B cell (primary cell): ENCODE measurements around the gene NKD2. TPM values are rescaled to one million over a fixed set of nuclear protein-coding genes. Genes with fewer than 3 reads are reported as not detected.

Experiments
- ATAC-seq: fragments of 200-7000 bp; cut with Tn5 transposase; one replicate; pipeline ENCODE4 v1.10.0; 2021; ENCODE audit warnings: low read depth, mild to moderate bottlenecking, moderate number of reproducible peaks, moderate library complexity
- CTCF ChIA-PET: fragments of 350-600 bp; sonication (Branson Sonifier 250); formaldehyde crosslinking; loops from one replicate; lab custom pipeline; 2021; ENCODE audit warnings: antibody characterized with exemption, inconsistent platforms; lab: Charles Lee
- POLR2A ChIA-PET: fragments of 350-600 bp; sonication (Branson Sonifier 250); formaldehyde crosslinking; loops from one replicate; lab custom pipeline; 2021; ENCODE audit warnings: antibody characterized with exemption; lab: Charles Lee
- DNase-seq: peaks from one replicate; pipeline ENCODE4 v3.0.0; 2013
- H2AFZ ChIP-seq: 2 replicates; pipeline ENCODE4 v1.6.1; 2012; ENCODE audit warnings: mild to moderate bottlenecking, low read depth, low read length; ENCODE audit not compliant: insufficient read depth, poor library complexity, severe bottlenecking
- H3K27ac ChIP-seq, 2 donors: 1 replicate in 1 of 2; 2 replicates in 1 of 2; pipeline ENCODE4 v1.5.1; 2012 to 2013; ENCODE audit warnings: low read length in 2 of 2, mild to moderate bottlenecking in 2 of 2, moderate library complexity in 1 of 2
- H3K27me3 ChIP-seq, 4 experiments: fragments of 200-600 bp in 1 of 4; sonication (generic) in 1 of 4; replicated peaks in 1 of 4; 1 replicate in 2 of 4; 2 replicates in 2 of 4; pipeline versions ENCODE4 v1.6.1 to v1.7.0; 2013 to 2016; ENCODE audit warnings: low read length in 3 of 4, mild to moderate bottlenecking in 2 of 4, mixed read lengths in 1 of 4, moderate library complexity in 1 of 4; ENCODE audit not compliant: insufficient read depth in 4 of 4, control insufficient read depth in 3 of 4; ENCODE audit errors: control extremely low read depth in 1 of 4
- H3K36me3 ChIP-seq, 2 experiments: replicated peaks in 1 of 2; 1 replicate in 1 of 2; 2 replicates in 1 of 2; pipeline versions ENCODE4 v1.6.1 to v1.7.1; 2013; ENCODE audit warnings: low read length in 1 of 2; ENCODE audit not compliant: insufficient read depth in 2 of 2, control insufficient read depth in 1 of 2; ENCODE audit errors: control extremely low read depth in 1 of 2, extremely low read depth in 1 of 2
- H3K4me1 ChIP-seq, 2 donors: fragments of 200-600 bp in 1 of 2; sonication (generic) in 1 of 2; 1 replicate in 1 of 2; 2 replicates in 1 of 2; pipeline versions ENCODE4 v1.5.1 to v1.6.1; 2013 to 2017; ENCODE audit warnings: low read length in 2 of 2; ENCODE audit not compliant: control insufficient read depth in 2 of 2, insufficient read depth in 2 of 2
- H3K4me2 ChIP-seq: replicated peaks from 2 replicates; pipeline ENCODE3; 2012; ENCODE audit warnings: mild to moderate bottlenecking, low read depth, low read length; ENCODE audit not compliant: poor library complexity, severe bottlenecking
- H3K4me3 ChIP-seq, 5 experiments: fragments of 200-600 bp in 1 of 5; sonication (generic) in 1 of 5; 1 replicate in 3 of 5; 2 replicates in 2 of 5; pipeline versions ENCODE4 v1.5.1 to v1.7.0; 2011 to 2016; ENCODE audit warnings: low read length in 4 of 5, mild to moderate bottlenecking in 4 of 5, low read depth in 2 of 5, control low read depth in 1 of 5, moderate library complexity in 1 of 5; ENCODE audit not compliant: insufficient read depth in 1 of 5; ENCODE audit errors: control extremely low read depth in 1 of 5, extremely low read depth in 1 of 5
- H3K79me2 ChIP-seq: fragments of 200-600 bp; sonication (generic); one replicate; pipeline ENCODE4 v1.6.0; 2016; ENCODE audit warnings: low read length; ENCODE audit not compliant: control insufficient read depth, insufficient read depth
- H3K9ac ChIP-seq: fragments of 200-600 bp; sonication (generic); 2 replicates; pipeline ENCODE4 v1.6.1; 2017; ENCODE audit warnings: mild to moderate bottlenecking, low read length, moderate library complexity
- H3K9me3 ChIP-seq, 3 donors: one replicate each; pipeline versions ENCODE4 v1.6.1 to v1.7.1; 2013; ENCODE audit warnings: low read length in 2 of 3; ENCODE audit not compliant: control insufficient read depth in 2 of 3, insufficient read depth in 1 of 3; ENCODE audit errors: control extremely low read depth in 1 of 3
- H4K20me1 ChIP-seq: 2 replicates; pipeline ENCODE4 v1.6.0; 2012; ENCODE audit warnings: mild to moderate bottlenecking, low read length; ENCODE audit not compliant: insufficient read depth, control insufficient read depth, poor library complexity, severe bottlenecking
- H3K27ac Mint-ChIP-seq: one replicate; pipeline ENCODE4 v1.8.0; 2021; ENCODE audit warnings: mixed read lengths
- H3K27me3 Mint-ChIP-seq: one replicate; pipeline ENCODE4 v1.8.0; 2021; ENCODE audit warnings: mixed read lengths
- H3K4me1 Mint-ChIP-seq: one replicate; pipeline ENCODE4 v1.8.0; 2021; ENCODE audit warnings: mixed read lengths
- H3K4me3 Mint-ChIP-seq: one replicate; pipeline ENCODE4 v1.8.0; 2021; ENCODE audit warnings: mixed read lengths
- H3K9me3 Mint-ChIP-seq: one replicate; pipeline ENCODE4 v1.8.0; 2022; ENCODE audit warnings: mixed read lengths; ENCODE audit not compliant: insufficient read depth
- EZH2 ChIP-seq: IDR thresholded peaks from 2 replicates; pipeline ENCODE4 v1.6.1; 2012; ENCODE audit warnings: borderline replicate concordance, low read depth, mild to moderate bottlenecking, moderate library complexity, low read length; ENCODE audit not compliant: insufficient read depth, poor library complexity, severe bottlenecking
- WGBS: methylation state at CpG from one replicate; pipeline ENCODE4 v1.1.5; 2013; ENCODE audit warnings: missing lambda C conversion rate; ENCODE audit not compliant: insufficient coverage; 5-methylcytosine and 5-hydroxymethylcytosine counted together
- intact Hi-C: fragments of 100-400 bp; cut with micrococcal nuclease; formaldehyde crosslinking; loops from one replicate; pipeline ENCODE4 v1.10.0; 2022
- polyA plus RNA-seq: library from polyadenylated mRNA; depleted of rRNA; stranded (reverse); fragments of >200 nt; gene quantifications from 2 replicates; pipeline ENCODE4 v1.2.3, GENCODE V29; 2012
- total RNA-seq, 2 donors: library from RNA; stranded (reverse); fragments of 120-200 nt in 1 of 2; gene quantifications; 1 replicate in 1 of 2; 2 replicates in 1 of 2; pipeline versions ENCODE4 v1.2.3 to v1.2.4, GENCODE V29; 2013 to 2022
- TF ChIP-seq, protein P1 (sequence below): fragments of 200-600 bp; IDR thresholded peaks from one replicate; pipeline ENCODE4 v1.8.0; 2022; ENCODE audit warnings: antibody characterized with exemption, mild to moderate bottlenecking

NKD2 gene
- total and polyA plus RNA-seq, 2 donors (not counting 1 experiment from before 2014, with no cell fraction given) = 0.12 to 0.34 TPM

DNA sequence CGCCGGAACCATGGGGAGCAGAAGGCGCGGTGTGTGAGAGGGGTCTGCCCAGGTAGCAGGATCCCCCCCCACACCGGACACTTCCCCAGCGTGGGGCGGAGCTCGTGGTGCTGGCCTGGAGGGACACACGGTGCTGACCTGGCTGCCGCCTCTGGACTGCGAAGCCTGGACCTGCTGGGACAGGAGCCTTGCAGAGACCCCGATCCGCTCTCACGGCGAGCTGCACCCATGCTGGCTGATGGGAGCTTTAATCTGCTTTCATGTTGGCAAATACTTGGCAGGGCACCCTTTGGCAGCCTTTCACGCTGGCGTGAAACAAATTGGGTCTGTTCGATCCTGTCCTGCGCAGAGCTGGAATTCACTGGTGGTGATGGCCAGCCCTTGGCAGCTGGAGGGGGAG is 7.4 kb downstream of the NKD2 start:
- ATAC-seq (no peak), DNase-seq (no peak)
- Histone ChIP-seq H4K20me1 (no peaks in the 10 kb centered on the region), H3K4me2 (no peak overlapping the region), H3K4me3 (no peak overlapping the region), H3K27ac (no peak overlapping the region), H3K27me3 (peaks cover 0 to 8% (median 0%) of the 10 kb centered on the region in 4 experiments), H3K4me1 (no peaks in the 10 kb centered on the region), H3K79me2 (no peaks in the 10 kb centered on the region), H3K9me3 (no peaks in the 10 kb centered on the region), H3K36me3 (no peaks in the 10 kb centered on the region), H2AFZ (no peak overlapping the region), H3K9ac (no peak overlapping the region)
- H3K4me3 Mint-ChIP-seq = no peak overlapping the region
- H3K27me3 Mint-ChIP-seq = peaks cover 11% of the 10 kb centered on the region
- no peaks in the 10 kb centered on the region for H3K9me3 Mint-ChIP-seq
- TF ChIP-seq, protein P1, sequence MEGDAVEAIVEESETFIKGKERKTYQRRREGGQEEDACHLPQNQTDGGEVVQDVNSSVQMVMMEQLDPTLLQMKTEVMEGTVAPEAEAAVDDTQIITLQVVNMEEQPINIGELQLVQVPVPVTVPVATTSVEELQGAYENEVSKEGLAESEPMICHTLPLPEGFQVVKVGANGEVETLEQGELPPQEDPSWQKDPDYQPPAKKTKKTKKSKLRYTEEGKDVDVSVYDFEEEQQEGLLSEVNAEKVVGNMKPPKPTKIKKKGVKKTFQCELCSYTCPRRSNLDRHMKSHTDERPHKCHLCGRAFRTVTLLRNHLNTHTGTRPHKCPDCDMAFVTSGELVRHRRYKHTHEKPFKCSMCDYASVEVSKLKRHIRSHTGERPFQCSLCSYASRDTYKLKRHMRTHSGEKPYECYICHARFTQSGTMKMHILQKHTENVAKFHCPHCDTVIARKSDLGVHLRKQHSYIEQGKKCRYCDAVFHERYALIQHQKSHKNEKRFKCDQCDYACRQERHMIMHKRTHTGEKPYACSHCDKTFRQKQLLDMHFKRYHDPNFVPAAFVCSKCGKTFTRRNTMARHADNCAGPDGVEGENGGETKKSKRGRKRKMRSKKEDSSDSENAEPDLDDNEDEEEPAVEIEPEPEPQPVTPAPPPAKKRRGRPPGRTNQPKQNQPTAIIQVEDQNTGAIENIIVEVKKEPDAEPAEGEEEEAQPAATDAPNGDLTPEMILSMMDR = no peak
- no peak for TF ChIP-seq EZH2
- POLR2A ChIA-PET = no interaction called here
- intact Hi-C loops = no loop called here
- peaks cover 2% of the 10 kb centered on the region for H3K4me1 Mint-ChIP-seq
- CTCF ChIA-PET = no interaction called here
- 96% methylated on average over 16 of the region's 19 CpGs for WGBS
- no peak overlapping the region for H3K27ac Mint-ChIP-seq

DNA sequence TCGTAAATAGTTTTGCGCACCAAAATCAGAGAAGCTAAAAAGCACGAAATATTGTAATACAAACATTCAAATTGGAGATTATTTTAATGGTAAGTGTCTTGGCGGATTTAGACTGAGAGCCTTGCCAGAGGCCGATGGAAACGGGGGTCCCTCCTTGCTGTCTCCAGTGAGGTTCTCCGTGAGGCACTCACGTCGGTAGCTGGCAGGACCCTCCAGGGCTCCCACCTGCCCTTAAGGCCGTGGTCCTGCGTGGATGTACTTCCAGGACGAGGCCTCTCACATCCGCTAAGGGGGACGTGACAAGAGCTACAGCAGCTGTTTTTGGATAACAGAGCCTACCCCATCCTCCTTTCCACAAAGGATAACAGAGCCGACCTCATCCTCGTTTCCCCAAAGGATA is 7.9 kb downstream of the NKD2 start:
- Histone ChIP-seq H3K27ac (no peak overlapping the region), H3K27me3 (peaks cover 0 to 4% (median 0%) of the 10 kb centered on the region in 4 experiments), H3K36me3 (no peaks in the 10 kb centered on the region), H3K9me3 (no peaks in the 10 kb centered on the region), H2AFZ (no peak overlapping the region), H3K4me2 (no peak overlapping the region), H3K9ac (no peak overlapping the region), H4K20me1 (no peaks in the 10 kb centered on the region), H3K4me3 (no peak overlapping the region), H3K4me1 (no peaks in the 10 kb centered on the region), H3K79me2 (no peaks in the 10 kb centered on the region)
- DNase-seq (no peak), ATAC-seq (no peak)
- POLR2A ChIA-PET = no interaction called here
- WGBS = 94% methylated on average over 13 of the region's 16 CpGs
- intact Hi-C loops = no loop called here
- Mint-ChIP-seq H3K4me1 (no peaks in the 10 kb centered on the region), H3K27ac (no peak overlapping the region), H3K27me3 (peaks cover 7% of the 10 kb centered on the region), H3K9me3 (no peaks in the 10 kb centered on the region), H3K4me3 (no peak overlapping the region)
- CTCF ChIA-PET = no interaction called here
- TF ChIP-seq, protein P1 = no peak
